Activated T-helper 9 cell treated with anti-CD3 and anti-CD28 coated beads, Interleukin-2, amount 50 U/mL, for 16 hours (primary cell): ENCODE measurements around the gene ZNF346.

Experiments
- DNase-seq: peaks from one replicate; pipeline ENCODE4 v3.0.0-alpha.2; 2020; ENCODE audit warnings: low read depth

Gene ZNF346

DNA sequence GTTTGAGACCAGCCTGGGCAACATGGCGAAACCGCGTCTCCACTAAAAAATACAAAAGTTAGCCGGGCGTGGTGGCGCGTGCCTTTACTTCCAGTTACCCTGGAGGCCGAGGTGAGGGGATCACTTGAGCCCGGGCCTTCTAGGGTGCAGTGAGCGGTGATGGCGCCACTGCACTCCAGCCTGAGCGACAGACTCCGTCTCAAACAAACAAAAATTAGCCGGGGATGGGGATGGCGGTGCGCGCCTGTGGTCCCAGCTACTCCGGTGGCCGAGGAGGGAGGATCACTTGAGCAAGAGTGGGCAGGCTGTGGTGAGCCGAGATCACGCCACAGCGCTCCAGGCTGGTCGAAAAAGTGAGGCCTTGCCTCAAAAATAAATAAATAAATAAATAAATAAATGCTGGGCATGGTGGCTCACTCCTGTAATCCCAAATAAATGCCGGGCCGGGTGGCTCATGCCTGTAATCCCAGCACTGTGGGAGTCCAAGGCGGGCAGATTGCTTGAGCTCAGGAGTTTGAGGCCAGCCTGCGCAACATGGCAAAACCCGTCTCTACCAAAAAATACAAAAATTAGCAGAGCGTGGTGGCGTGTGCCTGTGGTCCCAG, 95.0 kb downstream of the ZNF346 start:
- DNase-seq = no peak

DNA sequence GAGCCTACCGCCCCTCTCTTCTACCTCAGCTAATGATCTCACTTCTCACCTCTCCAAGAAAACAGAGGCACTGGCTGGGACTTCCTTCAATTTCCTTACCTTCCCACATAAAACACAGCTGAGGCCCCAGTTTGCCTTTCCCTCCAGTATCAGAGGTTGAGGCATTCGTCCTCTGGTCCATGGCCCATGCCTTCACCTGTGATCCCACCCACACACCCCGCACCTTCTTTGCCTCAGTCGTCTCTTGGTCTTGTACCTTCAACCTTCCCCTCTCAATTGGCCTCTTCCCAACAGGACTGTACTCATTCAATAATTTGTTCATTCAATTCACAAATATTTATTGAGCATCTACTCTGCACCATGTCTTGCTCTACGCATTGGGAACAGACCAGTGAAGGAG, 100.1 kb downstream of the ZNF346 start:
- no peak for DNase-seq

DNA sequence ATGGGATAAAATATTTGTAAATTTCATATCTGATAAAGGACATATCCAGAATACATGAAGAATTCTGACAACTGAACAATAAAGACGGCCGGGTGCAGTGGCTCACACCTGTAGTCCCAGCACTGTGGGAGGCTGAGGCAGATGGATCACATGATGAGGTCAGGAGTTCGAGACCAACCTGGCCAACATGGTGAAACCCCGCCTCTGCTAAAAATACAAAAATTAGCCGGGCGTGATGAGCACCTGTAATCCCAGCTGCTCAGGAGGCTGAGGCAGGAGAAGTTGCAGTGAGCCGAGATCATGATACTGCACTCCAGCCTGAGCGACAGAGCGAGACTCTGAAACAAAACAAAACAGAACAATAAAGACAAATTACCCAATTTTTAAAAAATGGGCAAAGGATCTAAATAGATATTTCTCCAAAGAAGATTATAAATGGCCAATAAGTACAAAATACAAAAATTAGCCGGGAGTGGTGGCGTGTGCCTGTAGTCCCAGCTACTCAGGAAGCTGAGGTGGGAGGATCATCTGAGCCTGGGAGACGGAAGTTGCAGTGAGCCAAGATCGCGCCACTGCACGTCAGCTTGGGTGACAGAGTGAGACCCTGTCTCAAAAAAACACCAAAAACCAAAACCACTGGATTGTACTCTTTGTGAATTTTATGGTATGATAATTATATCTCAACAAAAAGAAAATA, 101.4 kb downstream of the ZNF346 start:
- no peak for DNase-seq

DNA sequence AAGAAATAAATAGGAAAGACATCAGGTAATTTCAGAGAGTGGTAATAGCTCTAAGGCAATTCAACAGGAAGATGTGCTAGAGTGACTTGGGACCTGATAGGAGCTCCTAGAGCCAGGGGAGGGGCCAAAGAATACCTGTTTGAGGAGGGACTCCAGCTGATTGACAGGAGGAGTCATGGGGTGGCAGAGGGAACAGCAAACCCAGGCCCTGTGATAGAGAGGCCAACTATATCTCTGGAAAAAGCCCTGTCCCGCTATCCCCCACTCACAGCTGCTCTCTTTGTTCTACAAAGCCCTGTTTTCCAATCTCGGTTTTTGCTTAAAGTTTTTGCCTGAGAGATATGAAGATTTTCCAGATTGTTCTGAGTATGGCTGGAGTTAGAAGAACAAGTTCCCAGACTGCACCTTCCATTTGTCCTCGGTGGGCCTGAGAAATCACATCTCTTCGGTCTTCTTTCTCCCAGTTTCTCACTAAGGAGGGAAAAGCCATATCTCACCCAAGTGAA, 102.0 kb downstream of the ZNF346 start:
- DNase-seq = no peak

DNA sequence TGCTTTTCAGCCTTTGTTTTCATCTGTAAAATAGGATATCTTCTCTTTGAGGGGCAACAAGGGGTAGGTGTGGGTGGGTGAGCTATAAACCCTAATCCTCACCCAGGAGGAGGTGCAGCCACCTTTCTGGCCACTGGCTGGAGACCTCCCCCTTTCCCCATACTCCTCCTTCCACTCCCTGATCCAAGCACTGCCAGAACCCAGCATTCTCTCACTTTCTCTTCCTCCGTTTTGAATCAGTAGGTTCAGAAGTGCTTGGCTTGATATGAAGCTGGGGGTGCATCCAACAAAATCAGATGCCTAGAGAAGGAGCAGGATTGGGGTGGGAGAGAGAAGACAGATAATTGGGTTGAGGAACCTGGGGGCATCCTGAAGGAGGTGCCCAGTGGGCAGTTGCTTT, 104.3 kb downstream of the ZNF346 start:
- DNase-seq = no peak

DNA sequence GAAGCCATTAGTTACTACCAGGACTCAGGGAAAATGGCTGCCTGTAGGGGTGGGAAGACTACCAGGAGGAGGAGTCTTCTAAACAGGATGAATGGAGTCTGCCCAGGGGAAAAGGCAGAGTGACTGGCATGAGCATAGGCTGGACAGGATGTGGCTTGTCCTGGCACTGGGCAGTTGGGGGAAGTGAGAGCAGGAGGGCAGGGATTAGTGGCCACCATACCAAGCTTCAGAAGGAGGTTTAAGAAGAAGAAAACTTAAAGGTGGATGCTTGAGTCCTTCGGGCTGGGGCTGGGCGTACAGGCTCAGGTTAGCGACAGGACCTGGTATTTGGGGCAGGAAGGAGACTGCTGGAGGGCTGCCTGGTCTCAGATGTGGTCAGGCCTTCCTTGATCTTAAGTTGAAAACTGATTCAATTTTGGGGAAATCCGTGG, 106.1 kb downstream of the ZNF346 start:
- no peak for DNase-seq

DNA sequence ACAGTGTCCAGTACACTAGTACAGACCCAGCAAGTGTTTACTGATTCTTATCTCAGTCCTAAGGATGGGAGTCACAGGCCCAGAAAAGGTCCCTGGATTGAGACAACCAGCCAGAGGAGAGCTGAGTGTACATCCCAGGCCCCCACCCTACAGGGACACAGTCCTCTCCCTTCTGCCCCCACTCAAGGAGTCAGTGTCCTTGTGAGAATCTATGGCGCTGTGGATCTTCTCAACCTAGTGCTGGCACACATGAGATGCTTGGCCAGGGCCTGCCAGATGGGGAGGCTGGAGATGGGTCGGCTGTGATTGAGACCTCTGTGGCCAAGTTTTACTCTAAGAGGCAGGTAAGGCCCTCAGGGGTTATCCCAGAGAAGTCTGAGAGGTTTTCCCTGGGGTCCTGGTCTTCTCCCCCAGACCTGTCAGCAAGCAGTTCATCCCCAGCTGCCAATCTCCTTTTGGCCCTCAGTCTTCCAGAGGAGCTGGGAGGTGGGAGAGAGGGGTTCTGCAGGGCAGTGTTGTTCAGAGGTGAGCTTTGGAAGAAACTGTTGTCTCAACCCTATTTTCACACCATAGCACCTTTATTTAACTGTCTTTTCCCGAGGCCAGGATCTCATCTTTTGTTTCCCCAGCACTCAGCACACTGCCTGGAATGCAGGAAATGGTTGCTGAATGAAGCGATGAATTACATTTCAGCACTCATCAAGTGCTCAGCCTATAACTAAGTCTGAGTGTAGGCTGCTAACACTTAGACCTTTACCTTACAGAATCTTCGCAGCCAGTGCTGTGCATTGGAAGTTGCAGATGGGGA, 107.9 kb downstream of the ZNF346 start:
- DNase-seq = no peak
